Thyroid gland (tissue), 4 donors: Measurements from ENCODE around the gene CGGBP1.

Experiments used
- POLR2A ChIP-seq, 2 donors: fragments of 450-650 bp; IDR thresholded peaks; one replicate each; pipeline ENCODE4 v1.6.1; 2017; ENCODE audit warnings: antibody characterized with exemption in 2 of 2, mild to moderate bottlenecking in 2 of 2, moderate library complexity in 1 of 2
- TF ChIP-seq, protein P1 (sequence below), 6 experiments: fragments of 200-600 bp in 3 of 6; fragments of 450-650 bp in 3 of 6; sonication (generic) in 3 of 6; IDR thresholded peaks; one replicate each; pipeline ENCODE4 v1.5.1; 2016 to 2019; ENCODE audit warnings: antibody characterized with exemption in 6 of 6, mild to moderate bottlenecking in 2 of 6, inconsistent platforms in 1 of 6, moderate library complexity in 1 of 6

GRCh38 chr3:88033079-88033478 lies 25.7 kb downstream of the CGGBP1 start:
- TF ChIP-seq, protein P1, sequence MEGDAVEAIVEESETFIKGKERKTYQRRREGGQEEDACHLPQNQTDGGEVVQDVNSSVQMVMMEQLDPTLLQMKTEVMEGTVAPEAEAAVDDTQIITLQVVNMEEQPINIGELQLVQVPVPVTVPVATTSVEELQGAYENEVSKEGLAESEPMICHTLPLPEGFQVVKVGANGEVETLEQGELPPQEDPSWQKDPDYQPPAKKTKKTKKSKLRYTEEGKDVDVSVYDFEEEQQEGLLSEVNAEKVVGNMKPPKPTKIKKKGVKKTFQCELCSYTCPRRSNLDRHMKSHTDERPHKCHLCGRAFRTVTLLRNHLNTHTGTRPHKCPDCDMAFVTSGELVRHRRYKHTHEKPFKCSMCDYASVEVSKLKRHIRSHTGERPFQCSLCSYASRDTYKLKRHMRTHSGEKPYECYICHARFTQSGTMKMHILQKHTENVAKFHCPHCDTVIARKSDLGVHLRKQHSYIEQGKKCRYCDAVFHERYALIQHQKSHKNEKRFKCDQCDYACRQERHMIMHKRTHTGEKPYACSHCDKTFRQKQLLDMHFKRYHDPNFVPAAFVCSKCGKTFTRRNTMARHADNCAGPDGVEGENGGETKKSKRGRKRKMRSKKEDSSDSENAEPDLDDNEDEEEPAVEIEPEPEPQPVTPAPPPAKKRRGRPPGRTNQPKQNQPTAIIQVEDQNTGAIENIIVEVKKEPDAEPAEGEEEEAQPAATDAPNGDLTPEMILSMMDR (IDR thresholded peaks at IDR 0.05), result no peak
- no peak for TF ChIP-seq POLR2A (IDR thresholded peaks at IDR 0.05)
